ENCODE measurements around the gene ZC3H12A. TPM values are rescaled to one million over a fixed set of nuclear protein-coding genes. Genes with fewer than 3 reads are reported as not detected.
"Not testable (repeated sequence)": the region's sequence is repeated elsewhere in the genome, so short reads cannot be mapped to it uniquely, and the experiment has no call there.

Gene ZC3H12A
- total and polyA plus RNA-seq, 7 experiments from 2014 or later = 4.4 to 122 (median 38.2) TPM

GRCh38 chr1:37513795-37514349 lies 39.5 kb downstream of the ZC3H12A start:
- Histone ChIP-seq H3K36me3 (ENCODE audit: control insufficient read depth in 2 of 3, insufficient read depth in 3 of 3, low read length in 3 of 3) (peaks cover 0 to 12% (median 0%) of the 10 kb centered on the region in 3 experiments), H3K4me3 (ENCODE audit: low read length) (peak overlapping the region; percentile 87), H3K27ac (ENCODE audit: low read depth, low read length) (peak overlapping the region; percentile 89), H3K27me3 (ENCODE audit: control insufficient read depth in 2 of 2, insufficient read depth in 2 of 2, low read length in 2 of 2) (no peaks in the 10 kb centered on the region), H3K9me3 (ENCODE audit: control insufficient read depth in 2 of 3, low read length in 3 of 3) (no peaks in the 10 kb centered on the region), H3K4me1 (ENCODE audit: control insufficient read depth in 2 of 2, insufficient read depth in 2 of 2, low read length in 2 of 2) (peaks cover 16 to 22% of the 10 kb centered on the region in 2 donors)
- Mint-ChIP-seq H3K27ac (peak overlapping the region; percentile 85 to 98 (median 95)), H3K9me3 (peaks cover 0 to 3% (median 0%) of the 10 kb centered on the region in 11 donors), H3K36me3 (peaks cover 0 to 14% (median 10%) of the 10 kb centered on the region in 5 donors), H3K4me1 (peaks cover 10 to 50% (median 43%) of the 10 kb centered on the region in 7 donors), H3K4me3 (peak overlapping the region; percentile 92 to 99 (median 97)), H3K27me3 (peaks cover 0 to 4% (median 0%) of the 10 kb centered on the region in 5 donors)
- intact Hi-C loops (cut with micrococcal nuclease) = loop anchor here (1.0 to 10.0 kb wide), 9 partner anchors 37 to 346 kb away; partner anchors contain the start of genes CDCA8 (in 2 of the 2), SNIP1 (in 2 of the 2), GNL2 (in 1 of the 2) and ZC3H12A (in 1 of the 2)
- ATAC-seq = peak; percentile 1
- DNase-seq = peak; percentile 9 to 67 (median 18)
- ChIA-PET CTCF (interaction anchor here (0.6 to 1.9 kb wide), 9 partner anchors 8 to 1387 kb away, joined by 3 to 10 read pairs (median 3); no protein-coding TSS in a partner anchor), POLR2A (interaction anchor here (0.6 to 4.6 kb wide), 13 partner anchors 8 to 419 kb away, joined by 3 to 52 read pairs (median 6); partner anchors contain the start of genes SNIP1 and ZC3H12A)

DNA sequence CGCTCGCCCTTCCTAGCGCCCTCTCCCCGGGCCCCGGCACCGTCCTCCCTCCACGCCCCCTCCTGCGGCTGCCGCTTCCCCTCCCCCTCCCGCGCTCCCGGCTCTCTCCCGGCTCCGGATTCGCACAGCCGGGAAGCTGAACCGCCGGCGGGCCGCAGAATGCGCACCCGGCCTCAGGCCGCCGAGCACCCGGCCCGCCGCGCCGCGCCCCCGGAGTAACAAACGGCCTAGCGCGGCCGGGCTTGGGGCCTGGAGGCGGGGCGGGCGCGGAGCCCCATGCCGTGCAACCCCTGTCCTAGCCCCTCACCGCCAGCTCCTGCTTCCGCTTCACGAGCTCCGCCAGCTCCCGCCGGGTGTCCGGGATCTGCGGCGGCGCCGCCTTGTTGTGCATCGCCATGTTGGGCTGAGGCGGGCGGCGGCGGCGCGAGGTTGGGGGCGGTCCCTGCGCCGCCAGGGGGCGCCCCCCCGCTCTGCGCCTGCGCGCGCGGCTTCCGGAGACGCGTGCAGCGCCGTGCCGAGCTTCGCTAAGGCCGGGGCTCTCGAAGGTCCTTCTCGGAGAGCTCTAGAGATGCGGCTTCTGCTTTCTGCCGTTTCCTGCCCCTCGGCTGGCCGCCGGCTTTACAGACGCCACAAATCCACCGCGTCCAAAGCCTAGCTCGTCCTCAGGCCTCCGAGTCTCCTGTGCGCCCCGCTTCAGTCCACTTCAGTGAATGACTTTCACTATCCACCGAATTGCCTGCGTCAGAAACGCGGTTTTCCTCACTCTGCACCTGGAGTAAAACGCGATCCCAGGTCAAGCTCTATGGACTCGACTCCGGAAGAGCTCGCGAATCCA lies 40.2 kb downstream of the ZC3H12A start, which contains the start of gene MEAF6:
Gene MEAF6, minus strand, starts transcription at position 417 of the 835 bp plus-strand sequence. Its CDS starts 20 bp downstream, at position 397.
- peak within 1 kb of the TSS; percentile 89 for H3K27ac ChIP-seq (ENCODE audit: low read depth, low read length)

GRCh38 chr1:37515185-37516034 lies 41.0 kb downstream of the ZC3H12A start:
- peaks cover 10 to 55% (median 46%) of the 10 kb centered on the region in 7 donors for H3K4me1 Mint-ChIP-seq
- H3K27ac Mint-ChIP-seq = peak overlapping the region; percentile 93 to 99 (median 98)
- Histone ChIP-seq H3K27me3 (ENCODE audit: control insufficient read depth in 2 of 2, insufficient read depth in 2 of 2, low read length in 2 of 2) (no peaks in the 10 kb centered on the region), H3K36me3 (ENCODE audit: control insufficient read depth in 2 of 3, insufficient read depth in 3 of 3, low read length in 3 of 3) (peaks cover 0 to 7% (median 0%) of the 10 kb centered on the region in 3 experiments), H3K4me3 (ENCODE audit: low read length) (peak overlapping the region; percentile 87), H3K27ac (ENCODE audit: low read depth, low read length) (peak overlapping the region; percentile 89), H3K9me3 (ENCODE audit: control insufficient read depth in 2 of 3, low read length in 3 of 3) (no peaks in the 10 kb centered on the region), H3K4me1 (ENCODE audit: control insufficient read depth in 2 of 2, insufficient read depth in 2 of 2, low read length in 2 of 2) (peaks cover 16 to 22% of the 10 kb centered on the region in 2 donors)
- CTCF ChIA-PET = interaction anchor here (0.6 to 1.9 kb wide), 9 partner anchors 10 to 1036 kb away, joined by 3 to 10 read pairs (median 4); no protein-coding TSS in a partner anchor
- no peak for ATAC-seq
- peaks cover 0 to 5% (median 0%) of the 10 kb centered on the region in 11 donors for H3K9me3 Mint-ChIP-seq
- peaks cover 0 to 8% (median 4%) of the 10 kb centered on the region in 5 donors for H3K36me3 Mint-ChIP-seq
- H3K27me3 Mint-ChIP-seq = peaks cover 0 to 4% (median 0%) of the 10 kb centered on the region in 5 donors
- intact Hi-C loops (cut with micrococcal nuclease) = loop anchor here (2.0 to 10.0 kb wide), 3 partner anchors 39 to 167 kb away; partner anchors contain the start of gene GNL2 (in 1 of the 2)
- peak in 1 of 9 donors; percentile 2 for DNase-seq
- peak overlapping the region; percentile 88 to 98 (median 96) for H3K4me3 Mint-ChIP-seq
- POLR2A ChIA-PET = interaction anchor here (0.6 to 4.6 kb wide), 20 partner anchors 10 to 176 kb away, joined by 3 to 52 read pairs (median 6); partner anchors contain the start of genes CDCA8, SNIP1 and ZC3H12A

More for the DNA sequence above, 40.2 kb downstream of the ZC3H12A start, which contains the start of gene MEAF6:
- Histone ChIP-seq H3K27me3 (ENCODE audit: control insufficient read depth in 2 of 2, insufficient read depth in 2 of 2, low read length in 2 of 2) (no peaks in the 10 kb centered on the region), H3K36me3 (ENCODE audit: control insufficient read depth in 2 of 3, insufficient read depth in 3 of 3, low read length in 3 of 3) (peaks cover 0 to 7% (median 0%) of the 10 kb centered on the region in 3 experiments), H3K4me1 (ENCODE audit: control insufficient read depth in 2 of 2, insufficient read depth in 2 of 2, low read length in 2 of 2) (peaks cover 16 to 22% of the 10 kb centered on the region in 2 donors), H3K9me3 (ENCODE audit: control insufficient read depth in 2 of 3, low read length in 3 of 3) (no peaks in the 10 kb centered on the region), H3K4me3 (ENCODE audit: low read length) (peak within 1 kb of the TSS; percentile 87)
- CTCF ChIA-PET = interaction anchor here (0.6 to 1.9 kb wide), 12 partner anchors 9 to 1035 kb away, joined by 3 to 10 read pairs (median 4); no protein-coding TSS in a partner anchor
- peaks cover 0 to 5% (median 0%) of the 10 kb centered on the region in 11 donors for H3K9me3 Mint-ChIP-seq
- POLR2A ChIA-PET = interaction anchor here (0.6 to 4.6 kb wide), 18 partner anchors 9 to 418 kb away, joined by 3 to 52 read pairs (median 6); partner anchors contain the start of genes CDCA8, SNIP1 and ZC3H12A
- H3K36me3 Mint-ChIP-seq = peaks cover 0 to 8% (median 4%) of the 10 kb centered on the region in 5 donors
- peaks cover 0 to 4% (median 0%) of the 10 kb centered on the region in 5 donors for H3K27me3 Mint-ChIP-seq
- intact Hi-C loops (cut with micrococcal nuclease) = loop anchor here (1.0 to 10.0 kb wide), 9 partner anchors 38 to 346 kb away; partner anchors contain the start of genes CDCA8 (in 2 of the 2), SNIP1 (in 2 of the 2), GNL2 (in 1 of the 2) and ZC3H12A (in 1 of the 2)
- H3K27ac Mint-ChIP-seq = peak within 1 kb of the TSS; percentile 93 to 99 (median 98)
- ATAC-seq (peak; percentile 99), DNase-seq (peak; percentile 76 to 92 (median 87))
- peaks cover 10 to 50% (median 43%) of the 10 kb centered on the region in 7 donors for H3K4me1 Mint-ChIP-seq
- peak within 1 kb of the TSS; percentile 92 to 99 (median 98) for H3K4me3 Mint-ChIP-seq

- ChIA-PET POLR2A (no interaction called here), CTCF (no interaction called here)
- Histone ChIP-seq H3K27me3 (ENCODE audit: control insufficient read depth in 2 of 2, insufficient read depth in 2 of 2, low read length in 2 of 2) (no peaks in the 10 kb centered on the region), H3K4me1 (ENCODE audit: control insufficient read depth in 2 of 2, insufficient read depth in 2 of 2, low read length in 2 of 2) (peaks cover 12 to 13% of the 10 kb centered on the region in 2 donors), H3K9me3 (ENCODE audit: control insufficient read depth in 2 of 3, low read length in 3 of 3) (no peaks in the 10 kb centered on the region), H3K36me3 (ENCODE audit: control insufficient read depth in 2 of 3, insufficient read depth in 3 of 3, low read length in 3 of 3) (no peaks in the 10 kb centered on the region), H3K27ac (ENCODE audit: low read depth, low read length) (no peak overlapping the region), H3K4me3 (ENCODE audit: low read length) (no peak overlapping the region)
- ATAC-seq (no peak), DNase-seq (no peak)
- Mint-ChIP-seq H3K4me1 (peaks cover 6 to 42% (median 37%) of the 10 kb centered on the region in 7 donors), H3K36me3 (peaks cover 0 to 3% (median 0%) of the 10 kb centered on the region in 5 donors), H3K27me3 (peaks cover 0 to 4% (median 0%) of the 10 kb centered on the region in 5 donors), H3K9me3 (peaks cover 0 to 5% (median 0%) of the 10 kb centered on the region in 11 donors), H3K27ac (peak overlapping the region in 1 of 9 donors; percentile 11), H3K4me3 (peak overlapping the region in 1 of 10 donors; percentile 35)
- intact Hi-C loops (cut with micrococcal nuclease) = loop anchor here in 1 of 2 donors (10.0 kb wide), 1 partner anchor 77 kb away; the partner anchor contains the start of gene GNL2
Measured at GRCh38 chr1:37517569-37517968, 43.2 kb downstream of the ZC3H12A start.

DNA sequence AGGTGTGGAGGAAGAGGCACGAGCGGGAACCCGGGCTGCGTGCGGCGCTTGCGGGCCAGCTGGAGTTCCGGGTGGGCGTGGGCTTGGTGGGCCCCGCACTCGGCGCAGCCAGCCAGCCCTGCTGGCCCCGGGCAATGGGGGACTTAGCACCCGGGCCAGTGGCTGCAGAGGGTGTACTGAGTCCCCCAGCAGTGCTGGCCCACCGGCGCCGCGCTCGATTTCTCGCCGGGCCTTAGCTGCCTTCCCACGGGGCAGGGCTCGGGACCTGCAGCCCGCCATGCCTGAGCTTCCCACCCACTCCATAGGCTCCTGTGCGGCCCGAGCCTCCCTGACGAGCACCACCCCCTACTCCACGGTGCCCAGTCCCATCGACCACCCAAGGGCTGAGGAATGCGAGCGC lies 43.9 kb downstream of the ZC3H12A start:
- H3K27ac ChIP-seq (ENCODE audit: low read depth, low read length); H3K4me3 Mint-ChIP-seq; H3K27me3 ChIP-seq (ENCODE audit: control insufficient read depth in 2 of 2, insufficient read depth in 2 of 2, low read length in 2 of 2); H3K4me3 ChIP-seq (ENCODE audit: low read length); DNase-seq; H3K9me3 ChIP-seq (ENCODE audit: control insufficient read depth in 2 of 3, low read length in 3 of 3); H3K27me3 Mint-ChIP-seq; H3K27ac Mint-ChIP-seq; H3K36me3 Mint-ChIP-seq; ATAC-seq; CTCF ChIA-PET; POLR2A ChIA-PET; H3K4me1 ChIP-seq (ENCODE audit: control insufficient read depth in 2 of 2, insufficient read depth in 2 of 2, low read length in 2 of 2); H3K36me3 ChIP-seq (ENCODE audit: control insufficient read depth in 2 of 3, insufficient read depth in 3 of 3, low read length in 3 of 3): not testable (repeated sequence)
- Mint-ChIP-seq H3K9me3 (peaks cover 0 to 12% (median 4%) of the 10 kb centered on the region in 11 donors), H3K4me1 (peaks cover 4 to 36% (median 31%) of the 10 kb centered on the region in 7 donors)
- intact Hi-C loops (cut with micrococcal nuclease) = loop anchor here in 1 of 2 donors (10.0 kb wide), 1 partner anchor 77 kb away; the partner anchor contains the start of gene GNL2
